Renal cortical epithelial cell (primary cell): ENCODE measurements around the gene MEGF6. TPM values are rescaled to one million over a fixed set of nuclear protein-coding genes. Genes with fewer than 3 reads are reported as not detected.
"Not testable (repeated sequence)": the region's sequence is repeated elsewhere in the genome, so short reads cannot be mapped to it uniquely, and the experiment has no call there.

ENCODE experiments used
- DNase-seq: peaks from one replicate; pipeline ENCODE4 v3.0.0-alpha.2; 2011; ENCODE audit warnings: low read depth
- total RNA-seq: library from RNA; depleted of rRNA; stranded (reverse); fragments of >200 nt; gene quantifications from 2 replicates; pipeline ENCODE4 v1.2.3, GENCODE V29; 2014

Gene MEGF6
- total RNA-seq, 1 donor from 2014 or later = 5.7 TPM

GRCh38 chr1:3593334-3593733, 18.0 kb downstream of the MEGF6 start:
- no peak for DNase-seq

GRCh38 chr1:3590951-3591865, 20.1 kb downstream of the MEGF6 start:
- no peak for DNase-seq

- no peak for DNase-seq
Measured at GRCh38 chr1:3590139-3590763, 21.1 kb downstream of the MEGF6 start.

- no peak for DNase-seq
Measured at GRCh38 chr1:3588395-3588794, 22.9 kb downstream of the MEGF6 start.

- no peak for DNase-seq
Measured at GRCh38 chr1:3586986-3587759, 24.1 kb downstream of the MEGF6 start.

- DNase-seq = no peak
Measured at GRCh38 chr1:3585940-3586568, 25.3 kb downstream of the MEGF6 start.

GRCh38 chr1:3585353-3585868, 25.9 kb downstream of the MEGF6 start:
- not testable (repeated sequence) for DNase-seq

- DNase-seq = no peak
Measured at GRCh38 chr1:3584915-3585314, 26.4 kb downstream of the MEGF6 start.

- DNase-seq = not testable (repeated sequence)
Measured at GRCh38 chr1:3583751-3584150, 27.6 kb downstream of the MEGF6 start.

GRCh38 chr1:3581296-3582036, 29.8 kb downstream of the MEGF6 start:
- no peak for DNase-seq

GRCh38 chr1:3580231-3580630, 31.1 kb downstream of the MEGF6 start:
- DNase-seq = no peak

- DNase-seq = no peak
Measured at GRCh38 chr1:3579626-3580025, 31.7 kb downstream of the MEGF6 start.

GRCh38 chr1:3578906-3579305, 32.4 kb downstream of the MEGF6 start:
- no peak for DNase-seq

- DNase-seq = no peak
Measured at GRCh38 chr1:3578433-3578805, 32.9 kb downstream of the MEGF6 start.

- no peak for DNase-seq
Measured at GRCh38 chr1:3577711-3578432, 33.4 kb downstream of the MEGF6 start.

GRCh38 chr1:3577300-3577699, 34.0 kb downstream of the MEGF6 start:
- no peak for DNase-seq

- DNase-seq = no peak
Measured at GRCh38 chr1:3575993-3576392, 35.3 kb downstream of the MEGF6 start.

- not testable (repeated sequence) for DNase-seq
Measured at GRCh38 chr1:3575515-3575914, 35.8 kb downstream of the MEGF6 start.

- no peak for DNase-seq
Measured at GRCh38 chr1:3573500-3573899, 37.8 kb downstream of the MEGF6 start.

- DNase-seq = not testable (repeated sequence)
Measured at GRCh38 chr1:3572638-3573037, 38.7 kb downstream of the MEGF6 start.
